Peyer's patch (tissue), 4 donors: ENCODE data around the gene SMYD3.

Experiments
- POLR2A ChIP-seq, 2 donors: fragments of 450-650 bp; IDR thresholded peaks; one replicate each; pipeline ENCODE4 v1.5.1; 2017; ENCODE audit warnings: antibody characterized with exemption in 2 of 2, mild to moderate bottlenecking in 2 of 2, moderate library complexity in 2 of 2
- TF ChIP-seq, protein P1 (sequence below), 6 experiments: fragments of 450-650 bp in 4 of 6; fragments of 200-600 bp in 2 of 6; sonication (generic) in 1 of 6; IDR thresholded peaks; one replicate each; pipeline ENCODE4 v1.5.1; 2017 to 2019; ENCODE audit warnings: antibody characterized with exemption in 6 of 6, mild to moderate bottlenecking in 3 of 6, moderate library complexity in 1 of 6

DNA sequence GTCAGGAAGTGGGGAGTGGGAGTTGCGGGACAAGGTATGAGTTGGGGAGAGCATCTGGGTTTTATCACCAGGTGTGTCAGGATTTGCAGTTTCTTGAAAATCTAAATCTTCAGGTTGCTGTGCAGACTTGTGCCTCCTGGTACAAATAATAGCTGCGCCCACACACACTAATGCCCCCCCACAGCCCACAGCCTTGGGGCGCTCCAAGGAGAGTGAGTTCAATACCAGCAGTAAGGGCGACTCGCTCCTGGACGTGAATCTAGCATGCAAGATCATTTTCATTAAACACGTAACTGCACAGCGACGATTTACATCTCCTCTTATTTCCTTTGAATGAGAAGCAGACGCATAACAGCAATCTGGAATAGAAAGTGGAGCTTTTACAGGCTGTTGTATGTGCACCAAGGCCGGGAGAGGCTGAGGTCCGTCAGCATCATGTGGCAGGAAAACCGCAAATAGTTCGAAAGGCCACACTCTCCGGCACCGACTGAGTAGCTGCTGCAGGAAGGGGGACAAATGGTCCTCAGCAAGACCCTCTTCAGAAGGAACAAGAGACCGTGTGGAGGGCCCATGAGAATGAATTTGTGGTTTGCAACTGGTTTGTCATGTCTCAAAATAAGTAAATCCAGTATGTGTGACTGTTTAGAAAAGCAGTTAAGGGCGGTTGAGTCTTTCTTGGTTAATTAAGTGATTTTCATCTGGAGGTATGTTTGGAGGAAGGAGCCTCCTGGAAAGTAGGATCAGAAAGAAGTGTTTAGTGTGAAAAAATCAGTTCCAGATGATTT is 439.5 kb downstream of the SMYD3 start:
- TF ChIP-seq, protein P1, sequence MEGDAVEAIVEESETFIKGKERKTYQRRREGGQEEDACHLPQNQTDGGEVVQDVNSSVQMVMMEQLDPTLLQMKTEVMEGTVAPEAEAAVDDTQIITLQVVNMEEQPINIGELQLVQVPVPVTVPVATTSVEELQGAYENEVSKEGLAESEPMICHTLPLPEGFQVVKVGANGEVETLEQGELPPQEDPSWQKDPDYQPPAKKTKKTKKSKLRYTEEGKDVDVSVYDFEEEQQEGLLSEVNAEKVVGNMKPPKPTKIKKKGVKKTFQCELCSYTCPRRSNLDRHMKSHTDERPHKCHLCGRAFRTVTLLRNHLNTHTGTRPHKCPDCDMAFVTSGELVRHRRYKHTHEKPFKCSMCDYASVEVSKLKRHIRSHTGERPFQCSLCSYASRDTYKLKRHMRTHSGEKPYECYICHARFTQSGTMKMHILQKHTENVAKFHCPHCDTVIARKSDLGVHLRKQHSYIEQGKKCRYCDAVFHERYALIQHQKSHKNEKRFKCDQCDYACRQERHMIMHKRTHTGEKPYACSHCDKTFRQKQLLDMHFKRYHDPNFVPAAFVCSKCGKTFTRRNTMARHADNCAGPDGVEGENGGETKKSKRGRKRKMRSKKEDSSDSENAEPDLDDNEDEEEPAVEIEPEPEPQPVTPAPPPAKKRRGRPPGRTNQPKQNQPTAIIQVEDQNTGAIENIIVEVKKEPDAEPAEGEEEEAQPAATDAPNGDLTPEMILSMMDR (IDR thresholded peaks at IDR 0.05) = no peak
- TF ChIP-seq POLR2A (IDR thresholded peaks at IDR 0.05) = no peak
